ENCODE data around the gene S100A7A.

S100A7A gene

GRCh38 chr1:153415850-153416570 is at the start of gene S100A7A:
S100A7A (plus strand) TSS chr1:153416520; CDS start chr1:153418083, 1,563 bp downstream.
- no peak for DNase-seq (ENCODE audit: low spot score)

GRCh38 chr1:153367090-153367489 is 49.2 kb upstream of the S100A7A start:
- no peak for DNase-seq (ENCODE audit: low spot score)

GRCh38 chr1:153368495-153368894 is 47.8 kb upstream of the S100A7A start:
- DNase-seq (ENCODE audit: low spot score): no peak

- DNase-seq (ENCODE audit: low spot score): no peak
Measured at GRCh38 chr1:153370146-153370545, 46.2 kb upstream of the S100A7A start.

GRCh38 chr1:153371231-153371630 is 45.1 kb upstream of the S100A7A start:
- no peak for DNase-seq (ENCODE audit: low spot score)

- no peak for DNase-seq (ENCODE audit: low spot score)
Measured at GRCh38 chr1:153372571-153372970, 43.7 kb upstream of the S100A7A start.

GRCh38 chr1:153374071-153374470 is 42.2 kb upstream of the S100A7A start:
- DNase-seq (ENCODE audit: low spot score): no peak

GRCh38 chr1:153375511-153375910 is 40.8 kb upstream of the S100A7A start, which contains the start of gene S100A12:
S100A12 (minus strand) TSS chr1:153375621; CDS start chr1:153374592, 1,029 bp downstream.
- DNase-seq (ENCODE audit: low spot score): no peak

- no peak for DNase-seq (ENCODE audit: low spot score)
Measured at GRCh38 chr1:153379591-153379990, 36.7 kb upstream of the S100A7A start.

GRCh38 chr1:153380711-153381110 is 35.6 kb upstream of the S100A7A start:
- DNase-seq (ENCODE audit: low spot score): no peak

- no peak for DNase-seq (ENCODE audit: low spot score)
Measured at GRCh38 chr1:153384958-153385580, 31.3 kb upstream of the S100A7A start.

- DNase-seq (ENCODE audit: low spot score): no peak
Measured at GRCh38 chr1:153386500-153386901, 29.8 kb upstream of the S100A7A start.

- DNase-seq (ENCODE audit: low spot score): no peak
Measured at GRCh38 chr1:153387001-153387400, 29.3 kb upstream of the S100A7A start.

- no peak for DNase-seq (ENCODE audit: low spot score)
Measured at GRCh38 chr1:153387785-153388184, 28.5 kb upstream of the S100A7A start.

GRCh38 chr1:153389401-153389800 is 26.9 kb upstream of the S100A7A start:
- DNase-seq (ENCODE audit: low spot score): no peak

- no peak for DNase-seq (ENCODE audit: low spot score)
Measured at GRCh38 chr1:153389973-153390879, 26.1 kb upstream of the S100A7A start.

GRCh38 chr1:153390938-153391710 is 25.2 kb upstream of the S100A7A start, which contains the start of gene S100A8:
S100A8 (minus strand) TSS chr1:153391073; CDS start chr1:153390535, 538 bp downstream.
- DNase-seq (ENCODE audit: low spot score): no peak

- DNase-seq (ENCODE audit: low spot score): no peak
Measured at GRCh38 chr1:153392258-153392657, 24.1 kb upstream of the S100A7A start.

- DNase-seq (ENCODE audit: low spot score): no peak
Measured at GRCh38 chr1:153392822-153393221, 23.5 kb upstream of the S100A7A start.

- no peak for DNase-seq (ENCODE audit: low spot score)
Measured at GRCh38 chr1:153393926-153394325, 22.4 kb upstream of the S100A7A start.

- no peak for DNase-seq (ENCODE audit: low spot score)
Measured at GRCh38 chr1:153394391-153394790, 21.9 kb upstream of the S100A7A start.

Measured in D341Med (cell line).